GM18507 (cell line): ENCODE results near the gene CTNNA1.

ENCODE experiments used
- DNase-seq: peaks from one replicate; pipeline ENCODE4 v3.0.0; 2011; ENCODE audit warnings: low read depth; ENCODE audit not compliant: insufficient read length; ENCODE audit errors: extremely low spot score
- FAIRE-seq: peaks from 2 replicates; lab custom pipeline; 2011; peaks lifted over from hg19 to GRCh38; lab: Jason Lieb, UNC

CTNNA1 gene

GRCh38 chr5:138937392-138938387, 184.5 kb downstream of the CTNNA1 start:
- DNase-seq (no peak), FAIRE-seq (no peak)

GRCh38 chr5:138938526-138938925, 185.3 kb downstream of the CTNNA1 start:
- FAIRE-seq: no peak
- no peak for DNase-seq

DNA sequence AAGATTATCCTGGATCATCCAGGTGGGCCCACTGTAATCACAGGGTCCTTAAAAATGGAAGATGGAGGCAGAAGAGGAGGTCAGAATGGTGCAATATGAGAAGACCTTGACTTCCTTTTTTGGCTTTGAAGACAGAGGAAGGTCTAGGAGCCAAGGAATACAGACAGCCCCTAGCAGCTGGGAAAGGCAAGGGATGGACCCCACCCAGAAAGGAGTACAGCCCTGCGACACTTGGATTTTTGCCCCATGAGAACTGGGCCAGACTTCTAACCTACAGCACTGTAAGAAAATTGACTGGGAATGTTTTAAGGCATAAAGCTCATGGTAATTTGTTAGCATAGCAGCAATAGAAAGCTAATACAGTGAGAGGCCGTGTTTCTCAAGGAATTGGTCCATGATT, 188.8 kb downstream of the CTNNA1 start:
- no peak for DNase-seq
- no peak for FAIRE-seq

- no peak for DNase-seq
- no peak for FAIRE-seq
These were observed 189.6 kb downstream of the CTNNA1 start for GRCh38 chr5:138942861-138943260.

- FAIRE-seq (no peak), DNase-seq (no peak)
These were observed 190.5 kb downstream of the CTNNA1 start for GRCh38 chr5:138943599-138944173.

DNA sequence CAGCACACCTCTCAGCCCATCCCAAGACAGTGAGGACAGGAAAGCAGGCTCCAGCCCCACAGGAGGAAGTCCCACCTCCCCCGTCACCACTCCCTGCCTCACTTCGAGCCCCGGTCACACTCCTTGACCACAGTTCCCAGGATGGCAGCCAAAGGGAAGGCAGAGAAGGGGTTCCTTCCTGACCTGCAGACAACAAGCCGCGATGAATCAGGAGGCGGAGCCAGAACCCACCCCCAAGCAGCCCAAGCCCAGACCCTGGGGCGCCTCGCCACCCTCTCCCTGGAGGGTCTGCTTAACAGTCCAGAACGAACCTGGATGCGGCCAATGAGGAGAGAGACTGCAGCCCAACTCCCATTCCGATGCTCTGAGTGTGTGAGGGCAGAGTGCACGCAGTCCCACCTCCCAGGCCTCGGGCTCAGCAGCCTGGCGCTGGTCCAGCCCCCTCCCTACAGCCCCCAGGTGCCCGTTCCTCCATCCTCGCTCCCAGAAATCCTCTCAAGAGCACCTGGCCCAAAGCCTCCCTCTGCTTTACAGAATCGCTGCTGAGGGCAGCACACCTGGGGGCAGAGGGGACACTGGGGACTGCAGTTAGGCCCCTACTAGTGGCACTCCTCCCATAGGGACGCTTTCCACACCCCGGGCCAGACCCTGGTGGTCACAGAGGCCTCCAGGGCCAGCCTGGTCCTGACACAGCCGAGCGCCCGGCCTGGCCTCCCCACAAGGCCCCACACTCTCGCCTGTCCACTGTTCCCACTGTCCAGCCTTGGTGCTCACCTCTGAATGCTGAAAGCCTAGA, 191.5 kb downstream of the CTNNA1 start:
- DNase-seq (no peak), FAIRE-seq (no peak)

GRCh38 chr5:138945421-138946240, 192.4 kb downstream of the CTNNA1 start:
- DNase-seq (no peak), FAIRE-seq (no peak)

- DNase-seq: no peak
- FAIRE-seq: no peak
These were observed 193.0 kb downstream of the CTNNA1 start for GRCh38 chr5:138946241-138946623.

DNA sequence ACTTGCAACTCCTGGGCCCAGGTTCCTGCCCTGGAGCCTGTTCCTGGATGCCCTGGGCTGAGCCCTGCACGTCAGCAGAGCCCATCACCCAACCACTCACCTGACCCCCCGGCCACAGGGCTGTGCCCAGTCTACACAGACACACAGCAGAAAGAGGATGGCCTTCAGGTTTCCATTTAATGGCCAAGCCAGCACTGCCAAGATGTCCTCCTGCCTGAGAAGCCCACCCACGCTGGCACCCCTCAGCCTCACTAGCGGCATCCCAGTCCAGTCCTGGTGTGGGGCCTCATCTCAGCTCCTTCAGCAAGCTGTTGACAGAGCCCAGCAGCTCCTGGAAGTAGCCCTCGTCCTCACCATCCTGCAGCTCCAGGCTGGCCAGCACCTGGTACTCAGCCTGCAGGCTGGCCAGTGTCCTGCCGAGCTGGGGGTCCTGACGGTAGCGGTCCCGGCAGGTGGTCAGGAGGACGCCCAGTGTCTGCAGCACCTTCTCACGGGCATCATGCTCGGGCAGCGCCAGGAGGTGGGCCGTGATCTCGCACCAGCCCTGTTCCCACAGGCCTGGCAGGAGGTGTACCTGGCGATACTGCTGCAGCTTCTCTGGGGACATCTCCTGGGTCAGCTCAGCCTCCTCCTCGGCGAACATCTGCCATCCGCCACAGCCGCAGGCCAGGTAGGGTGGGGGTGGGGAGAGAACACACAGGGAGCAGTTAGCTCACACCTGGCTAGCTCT, 193.8 kb downstream of the CTNNA1 start:
- FAIRE-seq (no peak), DNase-seq (no peak)

- DNase-seq (no peak), FAIRE-seq (no peak)
These were observed 194.6 kb downstream of the CTNNA1 start for GRCh38 chr5:138947780-138948179.

- FAIRE-seq (no peak), DNase-seq (no peak)
These were observed 195.4 kb downstream of the CTNNA1 start for GRCh38 chr5:138948471-138949222.

DNA sequence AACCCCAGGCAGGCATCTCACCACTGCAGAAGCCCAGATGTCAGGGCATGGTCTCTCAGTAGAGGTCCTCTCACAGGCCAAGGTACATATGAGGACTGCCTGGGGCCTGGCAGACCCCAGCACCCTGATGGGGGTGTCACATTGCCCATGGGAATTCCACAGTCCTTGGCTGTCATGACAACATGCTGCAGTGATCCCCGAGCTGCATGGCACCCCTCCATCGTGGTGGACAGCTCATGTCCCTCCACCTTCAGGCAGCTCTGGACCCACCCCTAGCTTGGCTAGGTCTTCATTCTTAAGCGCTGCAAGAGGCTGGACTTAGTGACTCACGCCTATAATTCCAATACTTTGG, 196.0 kb downstream of the CTNNA1 start:
- DNase-seq (no peak), FAIRE-seq (no peak)

- DNase-seq (no peak), FAIRE-seq (no peak)
These were observed 196.8 kb downstream of the CTNNA1 start for GRCh38 chr5:138949988-138950387.

DNA sequence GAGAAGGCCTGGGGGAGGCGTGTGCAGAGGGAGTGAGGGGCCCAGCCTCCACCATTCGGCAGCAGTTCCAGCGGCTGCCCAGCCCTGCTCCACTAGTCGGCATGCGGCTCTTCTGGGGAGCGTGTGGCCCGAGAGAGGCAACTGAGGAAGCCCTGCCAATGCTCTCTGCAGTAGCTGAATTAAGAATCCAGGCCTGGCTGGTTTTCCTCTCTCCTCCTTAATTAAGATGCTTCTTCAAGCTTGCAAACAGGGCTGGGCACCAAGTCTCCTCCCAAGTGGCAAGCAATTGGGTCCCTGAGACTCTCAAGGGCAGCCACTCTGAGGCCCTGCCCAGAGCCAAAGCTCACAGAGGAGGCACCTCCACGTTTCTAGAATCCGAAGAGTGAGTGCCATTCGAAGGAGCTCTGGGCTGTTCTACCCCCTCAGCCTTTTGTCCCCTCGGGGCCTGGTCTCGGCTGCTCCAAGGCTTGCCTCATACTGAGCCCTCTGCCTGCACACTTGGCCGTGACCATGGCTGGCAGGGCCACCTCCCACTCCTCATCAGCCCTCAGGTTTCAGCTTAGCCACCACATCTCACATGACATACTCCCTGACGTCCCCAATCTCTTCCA, 197.3 kb downstream of the CTNNA1 start:
- FAIRE-seq: no peak
- DNase-seq: no peak

DNA sequence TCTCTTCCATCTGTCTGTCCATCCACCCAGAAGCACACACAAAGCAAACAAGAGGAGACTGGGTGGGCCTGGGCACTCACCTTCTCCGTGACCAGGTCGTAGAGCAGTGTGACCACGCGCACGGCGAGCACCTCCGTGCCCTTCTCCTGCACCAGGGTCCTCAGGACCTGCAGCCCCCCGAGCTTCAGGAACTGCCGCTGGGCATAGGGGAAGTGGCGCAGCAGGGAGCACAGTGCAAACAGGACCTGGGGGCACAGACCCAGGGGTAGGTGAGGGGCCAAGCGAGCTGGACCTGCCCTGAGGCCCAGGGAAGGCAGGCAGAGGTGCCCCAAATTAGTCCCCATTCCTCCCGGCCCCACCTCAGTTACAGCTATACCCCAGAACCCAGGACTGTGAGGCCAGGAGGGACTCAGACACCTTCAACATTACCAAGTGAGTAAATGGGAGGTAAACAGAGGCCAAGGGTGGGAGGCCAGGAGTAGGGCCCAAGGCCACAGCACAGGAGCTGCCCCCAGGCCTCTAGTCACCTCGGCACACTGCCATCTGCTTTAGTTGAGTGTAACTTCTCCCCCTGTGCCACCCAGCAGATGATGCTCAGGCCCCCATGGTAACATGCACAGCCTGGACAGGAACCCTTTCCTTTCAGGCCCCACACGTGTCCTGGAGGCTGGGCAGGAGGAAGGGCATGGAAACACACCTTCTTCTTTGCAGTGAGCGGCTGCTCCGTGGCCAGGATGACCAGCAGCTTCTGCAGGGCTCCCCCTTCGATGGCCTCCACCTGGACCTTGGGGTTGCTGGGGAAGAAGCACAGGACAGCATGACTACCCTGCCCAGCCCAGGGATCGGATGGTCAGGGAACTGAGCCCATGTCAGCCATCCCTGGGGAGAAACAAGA, 198.1 kb downstream of the CTNNA1 start:
- FAIRE-seq: no peak
- DNase-seq: no peak

DNA sequence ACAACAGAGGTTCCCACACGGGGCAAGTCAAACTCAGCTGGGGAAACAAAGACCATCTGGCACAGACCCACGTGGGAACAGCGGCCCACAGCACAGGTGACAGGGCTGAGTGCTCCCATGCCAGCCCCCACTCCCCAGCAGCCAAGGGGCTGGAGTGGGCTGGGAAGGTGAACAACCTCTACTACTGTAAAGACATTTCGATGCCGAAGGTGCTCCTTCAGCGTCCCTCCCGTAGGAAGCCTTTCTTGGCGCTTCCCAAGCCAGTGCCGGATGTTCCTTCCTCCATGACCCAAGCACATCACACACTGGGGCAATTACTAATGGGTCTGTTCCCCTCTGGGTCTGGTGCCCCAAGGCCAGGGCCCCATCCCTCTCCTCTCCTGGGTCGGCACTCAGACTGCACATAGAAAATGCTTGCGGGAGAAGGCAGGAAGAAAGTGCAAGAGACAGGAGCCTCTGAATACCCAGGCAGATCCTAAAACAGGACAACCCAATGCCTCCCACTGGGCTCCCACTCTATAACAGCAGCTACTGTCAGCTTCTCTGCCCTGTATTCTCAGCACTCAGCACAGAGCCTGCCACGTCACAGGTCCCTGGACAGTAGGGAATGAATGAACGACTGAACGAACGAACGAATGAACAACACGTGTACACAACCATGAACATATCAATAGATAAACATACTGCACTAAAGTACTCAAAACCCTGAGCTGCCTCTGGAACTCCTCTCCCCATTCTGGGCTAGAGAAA, 198.9 kb downstream of the CTNNA1 start:
- FAIRE-seq: no peak
- DNase-seq: no peak
